Ishikawa (cell line): ENCODE results near the gene RAVER1.

Source experiments
- CREB1 ChIP-seq: IDR thresholded peaks from 2 replicates; pipeline ENCODE4 v1.6.1; 2012; ENCODE audit warnings: low read depth
- EP300 ChIP-seq: IDR thresholded peaks from 2 replicates; pipeline ENCODE4 v1.6.1; 2012; ENCODE audit warnings: borderline replicate concordance
- NFIC ChIP-seq: IDR thresholded peaks from 2 replicates; pipeline ENCODE4 v1.6.1; 2012
- RAD21 ChIP-seq: IDR thresholded peaks from 2 replicates; pipeline ENCODE4 v1.6.1; 2012; ENCODE audit warnings: low read depth
- TAF1 ChIP-seq: IDR thresholded peaks from 2 replicates; pipeline ENCODE4 v1.6.1; 2012; ENCODE audit warnings: low read depth, mild to moderate bottlenecking
- TCF12 ChIP-seq: IDR thresholded peaks from 2 replicates; pipeline ENCODE4 v1.6.1; 2012; ENCODE audit warnings: low read depth
- ZBTB7A ChIP-seq: IDR thresholded peaks from 2 replicates; pipeline ENCODE4 v1.6.1; 2012; ENCODE audit warnings: low read depth
- TF ChIP-seq, protein P1 (sequence below): IDR thresholded peaks from 2 replicates; pipeline ENCODE4 v1.6.1; 2012; ENCODE audit warnings: low read depth, mild to moderate bottlenecking

DNA sequence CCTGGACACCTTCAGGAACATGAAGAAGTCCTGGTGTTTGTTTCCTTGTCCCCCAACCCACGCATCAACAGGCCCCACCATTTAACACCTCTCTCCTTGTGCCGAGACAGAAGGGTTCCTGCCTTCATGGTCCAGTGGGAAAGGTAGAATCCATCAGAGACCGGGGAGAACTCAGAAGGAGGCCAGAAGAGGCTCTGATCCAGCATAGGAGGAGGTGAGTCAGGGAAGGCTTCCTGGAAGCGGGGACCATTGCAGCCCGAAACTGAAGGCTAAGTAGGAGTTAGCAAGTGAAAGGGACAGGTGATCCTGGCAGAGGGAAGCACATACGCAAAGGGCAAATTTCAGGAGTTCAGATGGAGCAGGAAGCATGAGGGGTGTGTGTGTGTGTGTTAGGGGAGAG, 5.6 kb upstream of the RAVER1 start:
- no peak for TF ChIP-seq EP300
- TF ChIP-seq TCF12: no peak
- no peak for TF ChIP-seq NFIC
- no peak for TF ChIP-seq CREB1
- TF ChIP-seq, protein P1, sequence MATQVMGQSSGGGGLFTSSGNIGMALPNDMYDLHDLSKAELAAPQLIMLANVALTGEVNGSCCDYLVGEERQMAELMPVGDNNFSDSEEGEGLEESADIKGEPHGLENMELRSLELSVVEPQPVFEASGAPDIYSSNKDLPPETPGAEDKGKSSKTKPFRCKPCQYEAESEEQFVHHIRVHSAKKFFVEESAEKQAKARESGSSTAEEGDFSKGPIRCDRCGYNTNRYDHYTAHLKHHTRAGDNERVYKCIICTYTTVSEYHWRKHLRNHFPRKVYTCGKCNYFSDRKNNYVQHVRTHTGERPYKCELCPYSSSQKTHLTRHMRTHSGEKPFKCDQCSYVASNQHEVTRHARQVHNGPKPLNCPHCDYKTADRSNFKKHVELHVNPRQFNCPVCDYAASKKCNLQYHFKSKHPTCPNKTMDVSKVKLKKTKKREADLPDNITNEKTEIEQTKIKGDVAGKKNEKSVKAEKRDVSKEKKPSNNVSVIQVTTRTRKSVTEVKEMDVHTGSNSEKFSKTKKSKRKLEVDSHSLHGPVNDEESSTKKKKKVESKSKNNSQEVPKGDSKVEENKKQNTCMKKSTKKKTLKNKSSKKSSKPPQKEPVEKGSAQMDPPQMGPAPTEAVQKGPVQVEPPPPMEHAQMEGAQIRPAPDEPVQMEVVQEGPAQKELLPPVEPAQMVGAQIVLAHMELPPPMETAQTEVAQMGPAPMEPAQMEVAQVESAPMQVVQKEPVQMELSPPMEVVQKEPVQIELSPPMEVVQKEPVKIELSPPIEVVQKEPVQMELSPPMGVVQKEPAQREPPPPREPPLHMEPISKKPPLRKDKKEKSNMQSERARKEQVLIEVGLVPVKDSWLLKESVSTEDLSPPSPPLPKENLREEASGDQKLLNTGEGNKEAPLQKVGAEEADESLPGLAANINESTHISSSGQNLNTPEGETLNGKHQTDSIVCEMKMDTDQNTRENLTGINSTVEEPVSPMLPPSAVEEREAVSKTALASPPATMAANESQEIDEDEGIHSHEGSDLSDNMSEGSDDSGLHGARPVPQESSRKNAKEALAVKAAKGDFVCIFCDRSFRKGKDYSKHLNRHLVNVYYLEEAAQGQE: no peak
- no peak for TF ChIP-seq ZBTB7A
- TF ChIP-seq RAD21: no peak
- TF ChIP-seq TAF1: no peak
